ENCODE data around the gene CHD1.

DNA sequence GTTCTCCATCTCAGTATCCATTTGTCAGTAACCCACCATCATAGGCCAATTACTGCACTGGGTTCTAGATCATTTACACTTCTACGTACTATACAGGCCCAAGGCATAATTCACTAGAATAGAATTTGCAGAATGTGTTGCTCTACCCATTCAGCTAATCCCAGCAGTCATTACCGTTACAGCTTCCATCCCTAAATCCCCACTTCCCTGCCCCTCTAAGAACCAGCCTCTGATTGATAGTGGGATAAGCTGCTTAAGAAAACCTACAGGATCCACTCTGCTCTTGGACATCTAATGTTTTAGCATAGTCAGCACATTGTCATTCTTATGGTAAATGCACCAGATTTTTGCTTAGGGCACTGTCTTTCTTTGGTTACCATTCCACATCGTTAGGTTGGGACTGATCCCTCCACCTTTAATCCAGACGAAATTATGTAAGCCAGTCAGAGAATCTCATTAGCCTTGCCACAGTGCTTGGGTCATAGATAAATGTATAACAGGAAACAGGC lies 39.3 kb upstream of the CHD1 start:
- TF ChIP-seq, protein P1, sequence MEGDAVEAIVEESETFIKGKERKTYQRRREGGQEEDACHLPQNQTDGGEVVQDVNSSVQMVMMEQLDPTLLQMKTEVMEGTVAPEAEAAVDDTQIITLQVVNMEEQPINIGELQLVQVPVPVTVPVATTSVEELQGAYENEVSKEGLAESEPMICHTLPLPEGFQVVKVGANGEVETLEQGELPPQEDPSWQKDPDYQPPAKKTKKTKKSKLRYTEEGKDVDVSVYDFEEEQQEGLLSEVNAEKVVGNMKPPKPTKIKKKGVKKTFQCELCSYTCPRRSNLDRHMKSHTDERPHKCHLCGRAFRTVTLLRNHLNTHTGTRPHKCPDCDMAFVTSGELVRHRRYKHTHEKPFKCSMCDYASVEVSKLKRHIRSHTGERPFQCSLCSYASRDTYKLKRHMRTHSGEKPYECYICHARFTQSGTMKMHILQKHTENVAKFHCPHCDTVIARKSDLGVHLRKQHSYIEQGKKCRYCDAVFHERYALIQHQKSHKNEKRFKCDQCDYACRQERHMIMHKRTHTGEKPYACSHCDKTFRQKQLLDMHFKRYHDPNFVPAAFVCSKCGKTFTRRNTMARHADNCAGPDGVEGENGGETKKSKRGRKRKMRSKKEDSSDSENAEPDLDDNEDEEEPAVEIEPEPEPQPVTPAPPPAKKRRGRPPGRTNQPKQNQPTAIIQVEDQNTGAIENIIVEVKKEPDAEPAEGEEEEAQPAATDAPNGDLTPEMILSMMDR (IDR thresholded peaks at IDR 0.05; ENCODE audit: extremely low read depth in 1 of 2, insufficient read depth in 1 of 2, low read depth in 1 of 2, low read length in 2 of 2), result no peak
- no peak for TF ChIP-seq EZH2 (IDR thresholded peaks at IDR 0.05; ENCODE audit: borderline replicate concordance, low read depth, low read length, severe bottlenecking)
- TF ChIP-seq POLR2A (IDR thresholded peaks at IDR 0.05; ENCODE audit: low read depth, low read length), result no peak
- TF ChIP-seq JUN (IDR thresholded peaks at IDR 0.05; ENCODE audit: borderline replicate concordance, insufficient read depth, insufficient read length, low read depth), result no peak

Data from endothelial cell of umbilical vein (primary cell).